ENCODE results near the gene LHX4.

Gene LHX4

DNA sequence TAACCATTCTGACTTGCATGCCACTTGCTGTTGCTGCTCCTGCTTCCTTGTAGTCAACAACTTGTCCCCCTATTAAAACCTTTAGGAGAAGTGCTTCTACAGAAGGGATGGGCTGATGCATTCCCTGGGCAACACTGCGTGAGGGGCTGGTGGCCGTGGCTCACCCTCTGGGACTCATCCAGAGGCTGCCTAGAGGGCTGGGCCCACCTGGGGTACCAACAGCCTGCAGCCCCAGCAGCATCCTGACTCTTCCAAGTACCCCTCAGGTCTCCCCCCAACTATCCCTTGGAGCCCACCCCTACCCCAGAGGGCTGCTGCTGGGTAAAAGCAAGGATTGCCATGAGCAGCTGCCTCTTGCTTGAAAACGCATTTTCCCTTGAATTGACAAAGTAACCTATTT lies 34.7 kb upstream of the LHX4 start:
- no peaks in the 10 kb centered on the region for H3K4me1 ChIP-seq
- H3K27me3 ChIP-seq: no peaks in the 10 kb centered on the region
- H3K4me3 ChIP-seq (ENCODE audit: low read depth, low read length): no peak overlapping the region
- no peak for DNase-seq
- no peaks in the 10 kb centered on the region for H3K36me3 ChIP-seq
- TF ChIP-seq, protein P1, sequence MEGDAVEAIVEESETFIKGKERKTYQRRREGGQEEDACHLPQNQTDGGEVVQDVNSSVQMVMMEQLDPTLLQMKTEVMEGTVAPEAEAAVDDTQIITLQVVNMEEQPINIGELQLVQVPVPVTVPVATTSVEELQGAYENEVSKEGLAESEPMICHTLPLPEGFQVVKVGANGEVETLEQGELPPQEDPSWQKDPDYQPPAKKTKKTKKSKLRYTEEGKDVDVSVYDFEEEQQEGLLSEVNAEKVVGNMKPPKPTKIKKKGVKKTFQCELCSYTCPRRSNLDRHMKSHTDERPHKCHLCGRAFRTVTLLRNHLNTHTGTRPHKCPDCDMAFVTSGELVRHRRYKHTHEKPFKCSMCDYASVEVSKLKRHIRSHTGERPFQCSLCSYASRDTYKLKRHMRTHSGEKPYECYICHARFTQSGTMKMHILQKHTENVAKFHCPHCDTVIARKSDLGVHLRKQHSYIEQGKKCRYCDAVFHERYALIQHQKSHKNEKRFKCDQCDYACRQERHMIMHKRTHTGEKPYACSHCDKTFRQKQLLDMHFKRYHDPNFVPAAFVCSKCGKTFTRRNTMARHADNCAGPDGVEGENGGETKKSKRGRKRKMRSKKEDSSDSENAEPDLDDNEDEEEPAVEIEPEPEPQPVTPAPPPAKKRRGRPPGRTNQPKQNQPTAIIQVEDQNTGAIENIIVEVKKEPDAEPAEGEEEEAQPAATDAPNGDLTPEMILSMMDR (IDR thresholded peaks at IDR 0.05; ENCODE audit: low read depth, low read length): no peak
- no peaks in the 10 kb centered on the region for H3K9me3 ChIP-seq

DNA sequence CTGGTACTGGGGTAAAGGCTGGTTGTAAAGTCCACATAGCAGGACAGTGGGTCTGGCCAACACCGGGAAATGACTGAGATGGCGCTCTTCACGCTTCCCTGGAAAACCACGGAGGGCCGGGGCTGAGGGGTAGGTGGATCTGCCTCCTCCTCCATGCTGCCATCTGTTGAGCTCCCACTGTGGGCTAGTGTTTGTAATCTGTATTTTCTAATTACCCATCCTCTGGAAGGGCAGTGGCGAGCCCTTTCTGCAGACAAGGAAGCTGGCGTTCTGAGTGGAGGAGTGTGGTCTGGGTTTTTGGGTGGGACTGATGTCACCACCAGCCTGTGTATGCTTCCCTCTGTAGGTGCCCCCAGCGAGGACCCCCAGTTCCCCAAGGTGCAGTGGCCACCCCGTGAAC lies 34.1 kb upstream of the LHX4 start:
- no peak overlapping the region for H3K4me3 ChIP-seq (ENCODE audit: low read depth, low read length)
- TF ChIP-seq, protein P1 (IDR thresholded peaks at IDR 0.05; ENCODE audit: low read depth, low read length): no peak
- no peaks in the 10 kb centered on the region for H3K4me1 ChIP-seq
- no peaks in the 10 kb centered on the region for H3K27me3 ChIP-seq
- no peaks in the 10 kb centered on the region for H3K36me3 ChIP-seq
- H3K9me3 ChIP-seq: no peaks in the 10 kb centered on the region
- no peak for DNase-seq

DNA sequence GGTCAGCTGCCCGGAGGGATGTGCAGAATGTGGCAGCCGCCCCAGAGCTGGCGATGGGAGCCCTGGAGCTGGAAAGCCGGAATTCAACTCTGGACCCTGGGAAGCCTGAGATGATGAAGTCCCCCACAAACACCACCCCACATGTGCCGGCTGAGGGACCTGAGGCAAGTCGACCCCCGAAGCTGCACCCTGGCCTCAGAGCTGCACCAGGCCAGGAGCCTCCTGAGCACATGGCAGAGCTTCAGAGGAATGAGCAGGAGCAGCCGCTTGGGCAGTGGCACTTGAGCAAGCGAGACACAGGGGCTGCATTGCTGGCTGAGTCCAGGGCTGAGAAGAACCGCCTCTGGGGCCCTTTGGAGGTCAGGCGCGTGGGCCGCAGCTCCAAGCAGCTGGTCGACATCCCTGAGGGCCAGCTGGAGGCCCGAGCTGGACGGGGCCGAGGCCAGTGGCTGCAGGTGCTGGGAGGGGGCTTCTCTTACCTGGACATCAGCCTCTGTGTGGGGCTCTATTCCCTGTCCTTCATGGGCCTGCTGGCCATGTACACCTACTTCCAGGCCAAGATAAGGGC lies 33.5 kb upstream of the LHX4 start:
- Histone ChIP-seq H3K4me3 (ENCODE audit: low read depth, low read length) (no peak overlapping the region), H3K27me3 (no peaks in the 10 kb centered on the region), H3K4me1 (no peaks in the 10 kb centered on the region), H3K9me3 (no peaks in the 10 kb centered on the region), H3K36me3 (no peaks in the 10 kb centered on the region)
- DNase-seq: no peak
- TF ChIP-seq, protein P1 (IDR thresholded peaks at IDR 0.05; ENCODE audit: low read depth, low read length): no peak

DNA sequence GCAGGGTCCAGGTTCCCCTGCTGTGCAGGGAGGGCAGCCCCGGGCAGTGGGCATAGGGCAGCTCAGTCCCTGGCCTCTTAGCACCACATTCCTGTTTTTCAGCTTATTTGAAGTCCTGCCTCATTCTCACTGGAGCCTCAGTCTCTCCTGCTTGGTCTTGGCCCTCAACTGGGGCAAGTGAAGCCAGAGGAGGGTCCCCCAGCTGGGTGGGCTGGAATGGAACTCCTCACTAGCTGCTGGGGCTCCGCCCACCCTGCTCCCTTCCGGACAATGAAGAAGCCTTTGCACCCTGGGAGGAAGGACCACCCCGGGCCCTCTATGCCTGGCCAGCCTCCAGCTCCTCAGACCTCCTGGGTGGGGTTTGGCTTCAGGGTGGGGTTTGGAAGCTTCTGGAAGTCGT lies 32.8 kb upstream of the LHX4 start:
- no peak for DNase-seq
- TF ChIP-seq, protein P1 (IDR thresholded peaks at IDR 0.05; ENCODE audit: low read depth, low read length): no peak
- H3K4me3 ChIP-seq (ENCODE audit: low read depth, low read length): no peak overlapping the region
- no peaks in the 10 kb centered on the region for H3K9me3 ChIP-seq
- H3K4me1 ChIP-seq: no peaks in the 10 kb centered on the region
- H3K27me3 ChIP-seq: no peaks in the 10 kb centered on the region
- no peaks in the 10 kb centered on the region for H3K36me3 ChIP-seq

DNA sequence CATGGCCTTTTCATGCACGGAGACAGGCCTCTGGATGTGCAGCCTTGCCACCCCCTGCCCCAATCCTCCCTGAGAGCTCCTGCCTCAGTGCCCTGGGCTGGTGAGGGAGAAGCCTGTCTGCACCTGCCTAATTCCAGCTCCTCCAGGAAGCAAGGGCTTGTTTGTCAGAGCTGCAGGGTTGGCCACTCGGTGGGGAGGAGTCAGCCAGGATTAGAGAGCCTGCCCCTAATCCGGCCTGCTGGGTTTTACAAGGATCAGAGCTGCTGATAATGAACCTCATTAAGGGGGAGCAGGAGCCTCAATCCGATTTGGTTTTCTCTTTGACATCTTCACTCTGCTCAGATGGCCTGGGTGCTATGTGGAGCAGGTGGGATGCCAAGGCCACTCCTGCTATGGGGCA lies 31.9 kb upstream of the LHX4 start:
- Histone ChIP-seq H3K27me3 (no peaks in the 10 kb centered on the region), H3K36me3 (no peaks in the 10 kb centered on the region), H3K9me3 (no peaks in the 10 kb centered on the region), H3K4me1 (no peaks in the 10 kb centered on the region), H3K4me3 (ENCODE audit: low read depth, low read length) (no peak overlapping the region)
- TF ChIP-seq, protein P1 (IDR thresholded peaks at IDR 0.05; ENCODE audit: low read depth, low read length): no peak
- no peak for DNase-seq

DNA sequence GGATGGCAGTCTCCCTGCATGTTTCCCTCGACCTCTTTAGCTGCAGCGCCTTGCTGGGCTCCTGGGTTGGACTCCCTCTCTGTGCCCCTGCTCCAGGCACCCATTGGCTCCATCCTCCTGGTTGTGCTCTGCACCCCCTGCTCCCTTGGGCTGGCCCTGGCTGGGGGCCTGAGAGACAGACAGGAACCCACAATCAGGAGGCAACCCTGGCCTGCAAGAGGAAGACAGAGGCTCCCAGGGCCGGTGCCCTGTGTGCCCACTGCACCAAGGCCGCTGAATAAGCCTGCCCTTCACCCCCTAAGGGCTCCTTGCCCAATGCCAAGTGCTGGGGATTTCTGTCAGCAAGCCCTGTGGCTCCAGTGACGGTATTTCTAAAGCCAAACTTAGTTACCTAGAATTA lies 31.5 kb upstream of the LHX4 start:
- no peaks in the 10 kb centered on the region for H3K9me3 ChIP-seq
- no peak for DNase-seq
- H3K36me3 ChIP-seq: no peaks in the 10 kb centered on the region
- H3K4me3 ChIP-seq (ENCODE audit: low read depth, low read length): no peak overlapping the region
- H3K27me3 ChIP-seq: no peaks in the 10 kb centered on the region
- no peaks in the 10 kb centered on the region for H3K4me1 ChIP-seq
- TF ChIP-seq, protein P1 (IDR thresholded peaks at IDR 0.05; ENCODE audit: low read depth, low read length): no peak

Data from BE2C (cell line).